ENCODE measurements around the gene XPO6. TPM values are rescaled to one million over a fixed set of nuclear protein-coding genes. Genes with fewer than 3 reads are reported as not detected.

Gene XPO6
- total RNA-seq, 1 experiment from 2014 or later: 135 TPM

- ChIA-PET CTCF (no interaction called here), POLR2A (interaction anchor here (0.6 to 0.9 kb wide), 2 partner anchors 27 to 28 kb away, joined by 3 to 4 read pairs; no protein-coding TSS in a partner anchor)
- in situ Hi-C loops (cut with HindIII; ENCODE audit: low pct_unique_long_range_greater_than_20kb, low sequenced_read_pairs) (no loop called here), intact Hi-C loops (cut with micrococcal nuclease; ENCODE audit: unreplicated experiment) (no loop called here)
- H3K27ac ChIP-seq (ENCODE audit: low read length): no peak overlapping the region
- BruUV-seq (replicated peaks): no TSS peak
- H3K4me3 ChIP-seq (ENCODE audit: low read depth in 2 of 2, low read length in 2 of 2): no peak overlapping the region
- H3K36me3 ChIP-seq (ENCODE audit: control insufficient read depth, insufficient read depth, low read length): peaks cover 15% of the 10 kb centered on the region
- no peaks in the 10 kb centered on the region for H3K9me3 ChIP-seq (ENCODE audit: control insufficient read depth, insufficient read depth, low read depth, low read length)
- no peak for TF ChIP-seq POLR2AphosphoS5 (IDR thresholded peaks at IDR 0.05; ENCODE audit: low read depth, low read length)
- TF ChIP-seq SIN3A (IDR thresholded peaks at IDR 0.05; ENCODE audit: borderline replicate concordance, insufficient read depth, low read depth, low read length): no peak
- no peak for TF ChIP-seq REST (IDR thresholded peaks at IDR 0.05; ENCODE audit: insufficient read depth in 1 of 2, low read depth in 2 of 2, low read length in 1 of 2)
- TF ChIP-seq CTCF (IDR thresholded peaks at IDR 0.05): no peak
- TF ChIP-seq TCF7L2 (IDR thresholded peaks at IDR 0.05; ENCODE audit: low read depth, low read length): no peak
- no peaks in the 10 kb centered on the region for H3K27me3 ChIP-seq (ENCODE audit: control insufficient read depth, insufficient read depth, low read length)
- DNase-seq (ENCODE audit: low read depth, low spot score) (no peak), ATAC-seq (no peak)
- peaks cover 10% of the 10 kb centered on the region; the same call in 1 of the 2 replicates for H3K4me1 ChIP-seq (ENCODE audit: control insufficient read depth, insufficient read depth, low read length)
These were observed 2.9 kb downstream of the XPO6 start for GRCh38 chr16:28208824-28209223.

GRCh38 chr16:28208131-28208530, 3.6 kb downstream of the XPO6 start:
- H3K9me3 ChIP-seq (ENCODE audit: control insufficient read depth, insufficient read depth, low read depth, low read length): no peaks in the 10 kb centered on the region
- ChIA-PET POLR2A (interaction anchor here (0.6 kb wide), 1 partner anchor 22 kb away, joined by 3 read pairs; no protein-coding TSS in a partner anchor), CTCF (no interaction called here)
- H3K4me1 ChIP-seq (ENCODE audit: control insufficient read depth, insufficient read depth, low read length): peaks cover 10% of the 10 kb centered on the region; the same call in 1 of the 2 replicates
- H3K36me3 ChIP-seq (ENCODE audit: control insufficient read depth, insufficient read depth, low read length): peaks cover 15% of the 10 kb centered on the region
- in situ Hi-C loops (cut with HindIII; ENCODE audit: low pct_unique_long_range_greater_than_20kb, low sequenced_read_pairs): no loop called here
- no peak for TF ChIP-seq REST (IDR thresholded peaks at IDR 0.05; ENCODE audit: insufficient read depth in 1 of 2, low read depth in 2 of 2, low read length in 1 of 2)
- TF ChIP-seq TCF7L2 (IDR thresholded peaks at IDR 0.05; ENCODE audit: low read depth, low read length): no peak
- H3K4me3 ChIP-seq (ENCODE audit: low read depth in 2 of 2, low read length in 2 of 2): no peak overlapping the region
- no peak overlapping the region for H3K27ac ChIP-seq (ENCODE audit: low read length)
- no peaks in the 10 kb centered on the region for H3K27me3 ChIP-seq (ENCODE audit: control insufficient read depth, insufficient read depth, low read length)
- ATAC-seq: no peak
- intact Hi-C loops (cut with micrococcal nuclease; ENCODE audit: unreplicated experiment): no loop called here
- no TSS peak for BruUV-seq (replicated peaks)
- no peak for DNase-seq (ENCODE audit: low read depth, low spot score)

All from Panc1 (cell line).